HG03460 (cell line): ENCODE results near the gene ALPG.
"Not testable (repeated sequence)": the region's sequence is repeated elsewhere in the genome, so short reads cannot be mapped to it uniquely, and the experiment has no call there.

Source experiments
- ATAC-seq: cut with Tn5 transposase; IDR thresholded peaks from one replicate; pipeline ENCODE4 v1.9.1; 2021; ENCODE audit not compliant: unreplicated experiment

ALPG gene

GRCh38 chr2:232406556-232407310 is at the start of gene ALPG:
Gene ALPG (plus strand): TSS chr2:232406844. CDS start chr2:232406895, 51 bp downstream.
- ATAC-seq: no peak

GRCh38 chr2:232361646-232362045 is 45.0 kb upstream of the ALPG start:
- no peak for ATAC-seq

GRCh38 chr2:232362174-232362900 is 44.3 kb upstream of the ALPG start:
- ATAC-seq: no peak

DNA sequence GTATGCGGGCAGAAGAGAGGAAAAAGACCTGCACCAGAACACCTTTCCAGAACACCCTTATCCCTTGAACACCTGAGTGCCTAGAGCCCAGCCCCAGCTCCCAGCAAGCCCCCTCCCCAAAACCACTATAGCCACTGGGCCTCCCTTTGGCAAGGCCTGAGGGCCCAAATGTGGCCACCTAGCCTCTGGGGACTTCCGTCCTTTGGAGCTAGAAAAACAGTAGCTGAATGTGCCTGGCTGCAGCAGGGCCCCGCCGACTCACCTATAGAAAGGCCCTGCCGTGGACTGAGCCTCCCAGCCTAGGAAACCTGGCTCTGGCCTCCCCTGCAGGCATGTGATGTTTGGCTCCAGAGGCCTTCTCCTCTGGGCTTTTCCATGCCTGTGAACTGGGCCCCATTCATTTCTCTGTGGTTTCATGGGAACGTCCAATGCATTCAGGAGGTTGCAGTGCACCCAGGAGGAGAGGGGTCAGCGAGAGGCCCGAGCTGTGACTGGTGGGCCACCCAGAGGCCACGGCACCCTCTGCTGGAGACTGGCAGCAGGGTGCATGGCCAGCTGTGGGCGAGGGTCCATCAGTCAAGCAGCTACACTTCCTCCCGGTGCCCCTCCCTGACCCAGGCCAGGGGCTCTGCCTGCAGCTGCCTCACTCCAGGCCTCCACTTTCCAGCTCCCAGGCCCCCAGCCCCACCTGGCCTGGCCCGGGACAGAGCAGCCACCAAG is 43.4 kb upstream of the ALPG start:
- ATAC-seq: not testable (repeated sequence)

GRCh38 chr2:232363784-232364615 is 42.6 kb upstream of the ALPG start:
- no peak for ATAC-seq

- ATAC-seq: not testable (repeated sequence)
These were observed 41.6 kb upstream of the ALPG start for GRCh38 chr2:232364806-232365594.

- no peak for ATAC-seq
These were observed 40.9 kb upstream of the ALPG start for GRCh38 chr2:232365621-232366321.

- ATAC-seq: not testable (repeated sequence)
These were observed 40.2 kb upstream of the ALPG start for GRCh38 chr2:232366461-232366860.

GRCh38 chr2:232367016-232367415 is 39.6 kb upstream of the ALPG start:
- no peak for ATAC-seq

GRCh38 chr2:232367591-232368233 is 38.9 kb upstream of the ALPG start:
- ATAC-seq: no peak

GRCh38 chr2:232368311-232368731 is 38.3 kb upstream of the ALPG start:
- no peak for ATAC-seq

DNA sequence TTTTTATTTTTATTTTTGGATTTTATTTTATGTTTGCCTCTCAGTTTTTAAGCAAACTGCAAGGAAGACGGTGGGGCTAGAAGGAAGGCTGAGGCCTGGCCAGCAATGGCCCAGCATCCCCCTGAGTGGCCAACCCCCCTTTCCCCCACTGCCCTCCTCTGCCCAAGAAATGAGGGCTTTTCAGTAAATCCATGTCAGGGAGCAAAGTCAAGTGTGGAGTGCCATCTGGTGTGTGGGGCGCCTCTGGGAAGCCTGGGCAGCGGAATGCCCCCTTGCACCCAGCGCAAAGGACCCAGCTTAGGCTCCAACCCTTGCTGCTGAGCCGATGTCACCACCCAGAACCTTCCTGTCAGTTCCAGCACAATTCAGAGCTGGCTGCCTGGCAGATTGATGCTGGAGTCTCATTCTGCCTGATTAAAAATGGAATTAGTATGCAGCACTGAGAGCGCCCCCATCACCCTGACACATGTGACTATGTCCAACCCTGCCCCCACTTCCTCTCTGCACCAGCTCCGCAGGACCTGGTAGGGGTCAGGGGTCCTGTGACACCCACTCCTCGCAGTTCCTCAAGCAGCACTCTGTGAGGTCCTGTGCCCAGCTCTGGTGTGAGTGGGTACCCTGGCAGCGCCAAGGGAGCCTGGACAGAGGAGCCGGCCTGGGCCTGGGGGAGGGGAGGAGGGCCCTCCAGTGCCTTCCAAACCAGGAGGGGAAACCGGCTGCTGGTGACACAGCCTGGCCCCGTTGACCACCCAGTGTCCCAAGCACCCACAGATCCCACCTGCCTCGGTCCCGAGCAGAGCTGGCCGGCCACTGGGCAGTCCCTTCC is 37.3 kb upstream of the ALPG start:
- ATAC-seq: no peak

GRCh38 chr2:232370007-232370406 is 36.6 kb upstream of the ALPG start:
- not testable (repeated sequence) for ATAC-seq

GRCh38 chr2:232372231-232373208 is 34.1 kb upstream of the ALPG start:
- no peak for ATAC-seq

DNA sequence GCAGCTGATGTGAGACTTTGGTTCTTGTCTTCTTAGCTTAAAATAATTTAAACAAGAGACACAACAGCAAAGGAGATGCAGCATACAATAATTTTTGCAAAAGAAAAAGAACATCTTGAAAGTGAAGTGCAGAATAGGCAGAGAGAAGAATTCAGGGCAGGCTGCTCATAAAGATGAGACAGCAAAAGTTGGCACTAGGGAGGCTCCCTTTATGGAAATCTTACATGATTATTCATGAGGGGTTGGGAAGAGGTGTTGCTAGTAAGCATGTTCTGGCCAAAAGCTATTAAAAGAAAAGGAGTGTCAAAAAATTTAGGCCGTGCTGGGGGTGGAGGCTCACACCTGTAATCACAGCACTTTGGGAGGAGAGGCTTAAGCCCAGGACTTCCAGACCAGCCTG is 32.3 kb upstream of the ALPG start:
- ATAC-seq: no peak

- no peak for ATAC-seq
These were observed 31.5 kb upstream of the ALPG start for GRCh38 chr2:232375164-232375563.

GRCh38 chr2:232376260-232376659 is 30.4 kb upstream of the ALPG start:
- ATAC-seq: no peak
